ENCODE results near the gene BCAP31.
"Not testable (repeated sequence)": the region's sequence is repeated elsewhere in the genome, so short reads cannot be mapped to it uniquely, and the experiment has no call there.

DNA sequence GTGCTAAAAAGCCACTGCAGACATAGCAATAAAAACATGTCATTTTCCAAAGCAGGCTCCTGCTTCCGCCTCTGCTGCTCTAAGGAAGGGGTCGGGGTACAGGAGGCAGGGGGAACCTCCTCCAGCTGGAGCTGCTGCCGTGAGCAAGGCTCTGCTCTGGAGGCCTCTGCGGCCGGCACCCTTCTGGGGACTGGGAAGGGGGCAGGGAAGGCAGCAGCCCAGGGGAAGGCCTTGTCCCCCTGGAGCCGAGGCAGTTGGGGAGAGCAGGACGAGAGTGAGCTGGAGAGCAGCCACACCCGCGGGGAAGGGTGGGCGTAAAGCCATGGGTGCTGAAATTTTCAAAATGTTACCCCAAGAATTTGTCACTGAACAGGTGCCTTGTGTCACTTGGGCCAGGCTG is 27.6 kb downstream of the BCAP31 start:
- TF ChIP-seq CTCF, POLR2AphosphoS5, POLR2A, EP300 (IDR thresholded peaks at IDR 0.05): not testable (repeated sequence)

Data from sigmoid colon (tissue), 4 donors.